Measurements from ENCODE around the gene CYP1A2. TPM values are rescaled to one million over a fixed set of nuclear protein-coding genes. Genes with fewer than 3 reads are reported as not detected.

Gene CYP1A2
- total and polyA plus RNA-seq, 9 of the 15 experiments (the other 6 are each of a cell fraction or from before 2014, with no cell fraction given) = not detected

- no peaks in the 10 kb centered on the region for H3K36me3 ChIP-seq (ENCODE audit: control insufficient read depth, insufficient read depth, low read length)
- no peaks in the 10 kb centered on the region for H3K27me3 ChIP-seq (ENCODE audit: control insufficient read depth in 2 of 2, insufficient read depth in 2 of 2, low read length in 2 of 2)
- H4K20me1 ChIP-seq (replicated peaks; ENCODE audit: control insufficient read depth, insufficient read depth, low read length) = no peaks in the 10 kb centered on the region
- peaks cover 3% of the 10 kb centered on the region; the same call in 1 of the 3 replicates for H3K79me2 ChIP-seq (ENCODE audit: control insufficient read depth, insufficient read depth, low read length)
- BruUV-seq (replicated peaks) = no TSS peak
- H3K4me1 ChIP-seq (replicated peaks in 1 of 2; ENCODE audit: control insufficient read depth in 2 of 2, insufficient read depth in 2 of 2, low read length in 2 of 2) = peaks cover 32 to 43% of the 10 kb centered on the region in 2 experiments
- no peak for FAIRE-seq
- in situ Hi-C loops (cut with MboI) (no loop called here), intact Hi-C loops (cut with micrococcal nuclease) (loop anchor here (10.0 kb wide), 1 partner anchor 428 kb away; the partner anchor contains the start of gene C15orf39)
- ChIA-PET CTCF (ENCODE audit: low intra/inter-chr PET ratio) (interaction anchor here (1.1 kb wide), 1 partner anchor 23 kb away, joined by 3 read pairs; no protein-coding TSS in a partner anchor), POLR2A (interaction anchor here (0.6 to 1.6 kb wide), 5 partner anchors 9 to 749 kb away, joined by 3 to 8 read pairs (median 3); no protein-coding TSS in a partner anchor)
- peak overlapping the region in 1 of 2 experiments; percentile 50; a peak in 2 of 4 replicates for H3K9ac ChIP-seq (ENCODE audit: insufficient read depth in 1 of 2, low read depth in 2 of 2, low read length in 2 of 2)
- WGBS (ENCODE audit: insufficient coverage, low coverage, missing lambda C conversion rate) = 52% methylated on average over 12 of the region's 13 CpGs
- H3K27ac ChIP-seq (ENCODE audit: extremely low read depth, low read depth, low read length) = no peak overlapping the region
- no peak overlapping the region for H2AFZ ChIP-seq (ENCODE audit: low read depth, low read length)
- H3K9me3 ChIP-seq (replicated peaks; ENCODE audit: control insufficient read depth, insufficient read depth, low read depth, low read length) = no peaks in the 10 kb centered on the region
- H3K4me2 ChIP-seq (ENCODE audit: insufficient read depth, low read length) = no peak overlapping the region
- ATAC-seq = no peak; the same call in 2 of the 3 replicates
- no peak overlapping the region for H3K4me3 ChIP-seq
- no peak for DNase-seq (ENCODE audit: extremely low read depth in 1 of 4, low spot score in 3 of 4)
- peaks cover 4% of the 10 kb centered on the region for H3K9me1 ChIP-seq (ENCODE audit: control insufficient read depth, insufficient read depth, low read length)
- TF ChIP-seq MCM7 (IDR thresholded peaks at IDR 0.05) = no peak
- TF ChIP-seq GABPA (tag; conservative IDR thresholded peaks at IDR 0.05; ENCODE audit: low read depth) = 0 out of 2 replicates have a peak, but pooled peaks have one; percentile 14
- TF ChIP-seq ZKSCAN8 (CRISPR knock-in tag; IDR thresholded peaks at IDR 0.05) = peak; percentile 32; the same call in 1 of the 2 replicates
- TF ChIP-seq NFIC (IDR thresholded peaks at IDR 0.05) = peak; percentile 97
- peak; percentile 31; the same call in 1 of the 2 replicates for TF ChIP-seq VEZF1 (CRISPR knock-in tag; IDR thresholded peaks at IDR 0.05)
- TF ChIP-seq ZNF644 (tag; IDR thresholded peaks at IDR 0.05; ENCODE audit: low read depth) = 0 out of 2 replicates have a peak, but pooled peaks have one; percentile 21
- no peak for TF ChIP-seq BHLHE40 (IDR thresholded peaks at IDR 0.05; ENCODE audit: low read length)
- peak; percentile 84; the same call in 1 of the 2 replicates for TF ChIP-seq SPI1 (IDR thresholded peaks at IDR 0.05; ENCODE audit: borderline replicate concordance, low read depth, low read length)
- peak; percentile 69 for TF ChIP-seq ZNF239 (CRISPR knock-in tag; IDR thresholded peaks at IDR 0.05)
- peak; percentile 88 for TF ChIP-seq NFIX (CRISPR knock-in tag; IDR thresholded peaks at IDR 0.05; ENCODE audit: low read depth)
- peak; percentile 60; the same call in 1 of the 2 replicates for TF ChIP-seq ZBTB33 (CRISPR knock-in tag; IDR thresholded peaks at IDR 0.05)
- TF ChIP-seq TBL1XR1 (IDR thresholded peaks at IDR 0.05; ENCODE audit: low read length in 2 of 2) = no peak
- TF ChIP-seq HIVEP1 (CRISPR knock-in tag; IDR thresholded peaks at IDR 0.05) = no peak
- TF ChIP-seq EP300 (IDR thresholded peaks at IDR 0.05; ENCODE audit: low read length) = peak; percentile 27; the same call in 1 of the 2 replicates
- 0 out of 2 replicates have a peak, but pooled peaks have one; percentile 19 for TF ChIP-seq ATF4 (CRISPR knock-in tag; IDR thresholded peaks at IDR 0.05)
- no peak for TF ChIP-seq ZNF274 (IDR thresholded peaks at IDR 0.05; ENCODE audit: borderline replicate concordance, low read depth, low read length)
These were observed 28.4 kb downstream of the CYP1A2 start for GRCh38 chr15:74776821-74777768.

Measured in K562 (cell line).